SK-N-SH (cell line): ENCODE data around the gene CPNE7. TPM values are rescaled to one million over a fixed set of nuclear protein-coding genes. Genes with fewer than 3 reads are reported as not detected.

Source experiments
- CTCF ChIA-PET: fragments of 300-600, 350-600 bp; formaldehyde crosslinking; extraction: SDS; loops from one replicate; lab custom pipeline; 2021; lab: Yijun Ruan, JAX
- POLR2A ChIA-PET: fragments of 350-600 bp; sonication (Branson Sonifier 250); formaldehyde crosslinking; extraction: SDS; loops from one replicate; lab custom pipeline; 2020; ENCODE audit warnings: antibody characterized with exemption, inconsistent platforms; lab: Yijun Ruan, JAX
- DNase-seq: peaks from one replicate; pipeline ENCODE4 v3.0.0; 2012
- H2AFZ ChIP-seq: fragments of 200-600 bp; sonication (generic); 2 replicates; pipeline ENCODE4 v1.8.1; 2016; ENCODE audit warnings: antibody characterized with exemption, mild to moderate bottlenecking, low read depth
- H3F3A ChIP-seq: fragments of 200-600 bp; sonication (generic); replicated peaks from 2 replicates; pipeline ENCODE3; 2016; ENCODE audit warnings: antibody characterized with exemption, mild to moderate bottlenecking; ENCODE audit not compliant: insufficient read depth
- H3K27ac ChIP-seq, 2 experiments: fragments of 200-500 bp in 1 of 2; fragments of 200-600 bp in 1 of 2; sonication (Bioruptor generic) in 1 of 2; sonication (generic), shearing (Covaris generic) in 1 of 2; 2 replicates each; pipeline versions ENCODE4 v1.5.1 to v1.6.1; 2014 to 2016; ENCODE audit warnings: low read depth in 2 of 2, inconsistent platforms in 1 of 2, low read length in 1 of 2, mild to moderate bottlenecking in 1 of 2, mixed read lengths in 1 of 2
- H3K27me3 ChIP-seq: fragments of 200-600 bp; sonication (generic), shearing (Covaris generic); 2 replicates; pipeline ENCODE4 v1.6.1; 2016; ENCODE audit warnings: mixed run types; ENCODE audit not compliant: insufficient read depth
- H3K36me3 ChIP-seq, 2 experiments: fragments of 200-500 bp in 1 of 2; fragments of 200-600 bp in 1 of 2; sonication (Bioruptor generic) in 1 of 2; sonication (generic) in 1 of 2; replicated peaks in 1 of 2; 2 replicates each; pipeline versions ENCODE3 to v1.5.1; 2014 to 2016; ENCODE audit warnings: low read length in 1 of 2, mild to moderate bottlenecking in 1 of 2; ENCODE audit not compliant: insufficient read depth in 2 of 2, control insufficient read depth in 1 of 2
- H3K4me1 ChIP-seq, 2 experiments: fragments of 200-500 bp in 1 of 2; fragments of 200-600 bp in 1 of 2; sonication (Bioruptor generic) in 1 of 2; sonication (generic), shearing (Covaris generic) in 1 of 2; 2 replicates each; pipeline versions ENCODE4 v1.5.1 to v1.6.1; 2014 to 2016; ENCODE audit warnings: low read depth in 1 of 2, low read length in 1 of 2, mixed run types in 1 of 2; ENCODE audit not compliant: insufficient read depth in 2 of 2, control insufficient read depth in 1 of 2
- H3K4me2 ChIP-seq: fragments of 200-600 bp; sonication (generic), shearing (Covaris generic); 2 replicates; pipeline ENCODE4 v1.6.1; 2017; ENCODE audit warnings: mixed run types
- H3K4me3 ChIP-seq, 2 experiments: fragments of 200-500 bp in 1 of 2; fragments of 200-600 bp in 1 of 2; sonication (Bioruptor generic) in 1 of 2; sonication (generic), shearing (Covaris generic) in 1 of 2; 2 replicates each; pipeline versions ENCODE4 v1.5.1 to v1.8.1; 2014 to 2016; ENCODE audit warnings: low read depth in 2 of 2, inconsistent platforms in 1 of 2, low read length in 1 of 2, mild to moderate bottlenecking in 1 of 2, mixed read lengths in 1 of 2, moderate library complexity in 1 of 2
- H3K79me2 ChIP-seq: fragments of 200-600 bp; sonication (generic); 2 replicates; pipeline ENCODE4 v1.8.1; 2017; ENCODE audit warnings: mild to moderate bottlenecking; ENCODE audit not compliant: insufficient read depth
- H3K9ac ChIP-seq: fragments of 200-600 bp; sonication (generic); 2 replicates; pipeline ENCODE4 v1.6.1; 2017; ENCODE audit warnings: mixed run types
- H3K9me2 ChIP-seq: fragments of 200-600 bp; sonication (generic); 2 replicates; pipeline ENCODE4 v1.6.1; 2017; ENCODE audit warnings: mixed run types
- H3K9me3 ChIP-seq: fragments of 200-600 bp; sonication (generic); 2 replicates; pipeline ENCODE4 v1.6.1; 2017; ENCODE audit warnings: mixed run types, mild to moderate bottlenecking, moderate library complexity
- H4K20me1 ChIP-seq: fragments of 200-600 bp; sonication (generic); 2 replicates; pipeline ENCODE4 v1.6.1; 2017; ENCODE audit warnings: mild to moderate bottlenecking, mixed run types; ENCODE audit not compliant: insufficient read depth
- CHD2 ChIP-seq: fragments of 150-350 bp; IDR thresholded peaks from 2 replicates; pipeline ENCODE4 v1.6.1; 2018; ENCODE audit warnings: low read length; ENCODE audit not compliant: partially characterized antibody
- CTCF ChIP-seq: fragments of 200-600 bp; sonication (generic); IDR thresholded peaks from 2 replicates; pipeline ENCODE4 v1.6.1; 2017; ENCODE audit warnings: antibody characterized with exemption, mild to moderate bottlenecking, moderate library complexity
- ELF1 ChIP-seq: IDR thresholded peaks from 2 replicates; pipeline ENCODE4 v1.4.0; 2012
- EP300 ChIP-seq, 2 experiments: IDR thresholded peaks; 2 replicates each; pipeline versions ENCODE4 v1.4.0 to v1.6.1; 2012; ENCODE audit warnings: borderline replicate concordance in 1 of 2, low read depth in 1 of 2, low read length in 1 of 2
- FOSL2 ChIP-seq: IDR thresholded peaks from 2 replicates; pipeline ENCODE4 v1.4.0; 2012; ENCODE audit warnings: low read depth, mild to moderate bottlenecking, moderate library complexity, borderline replicate concordance
- GATA2 ChIP-seq: sonication (generic); formaldehyde crosslinking; IDR thresholded peaks from 2 replicates; pipeline ENCODE4 v1.5.0; 2020; ENCODE audit warnings: mild to moderate bottlenecking, missing genetic modification reagents
- MEF2A ChIP-seq: IDR thresholded peaks from 2 replicates; pipeline ENCODE4 v1.4.0; 2012; ENCODE audit warnings: low read depth, borderline replicate concordance
- NFIC ChIP-seq: IDR thresholded peaks from 2 replicates; pipeline ENCODE4 v1.4.0; 2012; ENCODE audit warnings: borderline replicate concordance
- NRF1 ChIP-seq: IDR thresholded peaks from 2 replicates; pipeline ENCODE4 v1.6.1; 2012; ENCODE audit warnings: low read depth, mild to moderate bottlenecking, low read length
- RAD21 ChIP-seq: IDR thresholded peaks from 2 replicates; pipeline ENCODE4 v1.6.1; 2012; ENCODE audit warnings: mild to moderate bottlenecking, low read length
- RCOR1 ChIP-seq: fragments of 150-350 bp; IDR thresholded peaks from 2 replicates; pipeline ENCODE4 v1.6.1; 2017; ENCODE audit warnings: antibody characterized with exemption, low read length
- REST ChIP-seq: IDR thresholded peaks from 2 replicates; pipeline ENCODE4 v1.6.1; 2012; ENCODE audit warnings: mild to moderate bottlenecking, low read depth, low read length, moderate library complexity
- RFX5 ChIP-seq: IDR thresholded peaks from 2 replicates; pipeline ENCODE4 v1.6.1; 2012; ENCODE audit warnings: mild to moderate bottlenecking, improper control_type of control experiment, low read length
- SIN3A ChIP-seq: IDR thresholded peaks from 2 replicates; pipeline ENCODE4 v1.6.1; 2012; ENCODE audit warnings: low read depth, mild to moderate bottlenecking, low read length, moderate library complexity, borderline replicate concordance
- TEAD4 ChIP-seq: IDR thresholded peaks from 2 replicates; pipeline ENCODE4 v1.4.0; 2012; ENCODE audit warnings: mild to moderate bottlenecking, borderline replicate concordance; ENCODE audit not compliant: insufficient read depth
- YY1 ChIP-seq: IDR thresholded peaks from 2 replicates; pipeline ENCODE4 v1.4.0; 2012; ENCODE audit warnings: low read depth, mild to moderate bottlenecking
- WGBS: methylation state at CpG from one replicate; pipeline ENCODE4 v1.1.6; 2017; ENCODE audit warnings: low lambda C conversion rate; 5-methylcytosine and 5-hydroxymethylcytosine counted together
- polyA plus RNA-seq, 3 experiments: library from polyadenylated mRNA; depleted of rRNA; stranded (reverse); fragments of >200 nt; gene quantifications; 2 replicates each; pipeline ENCODE4 v1.2.3, GENCODE V29; 2012
- TF ChIP-seq, protein P1 (sequence below): IDR thresholded peaks from 2 replicates; pipeline ENCODE4 v1.4.0; 2012; ENCODE audit warnings: low read depth
- TF ChIP-seq, protein P2 (sequence below): fragments of 150-350 bp; IDR thresholded peaks from 2 replicates; pipeline ENCODE4 v1.6.1; 2016; ENCODE audit warnings: mild to moderate bottlenecking, low read depth, low read length
- TF ChIP-seq, protein P3 (sequence below): IDR thresholded peaks from 2 replicates; pipeline ENCODE4 v1.4.0; 2012; ENCODE audit warnings: low read depth, borderline replicate concordance

Gene CPNE7
- polyA plus RNA-seq, 1 of the 3 experiments (the other 2 are of a cell fraction): 3.9 TPM

GRCh38 chr16:89613954-89614459, 38.4 kb downstream of the CPNE7 start (continued):
- no peak for TF ChIP-seq YY1
- TF ChIP-seq, protein P1, sequence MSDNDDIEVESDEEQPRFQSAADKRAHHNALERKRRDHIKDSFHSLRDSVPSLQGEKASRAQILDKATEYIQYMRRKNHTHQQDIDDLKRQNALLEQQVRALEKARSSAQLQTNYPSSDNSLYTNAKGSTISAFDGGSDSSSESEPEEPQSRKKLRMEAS: no peak
- no peak for TF ChIP-seq SIN3A
- TF ChIP-seq, protein P2, sequence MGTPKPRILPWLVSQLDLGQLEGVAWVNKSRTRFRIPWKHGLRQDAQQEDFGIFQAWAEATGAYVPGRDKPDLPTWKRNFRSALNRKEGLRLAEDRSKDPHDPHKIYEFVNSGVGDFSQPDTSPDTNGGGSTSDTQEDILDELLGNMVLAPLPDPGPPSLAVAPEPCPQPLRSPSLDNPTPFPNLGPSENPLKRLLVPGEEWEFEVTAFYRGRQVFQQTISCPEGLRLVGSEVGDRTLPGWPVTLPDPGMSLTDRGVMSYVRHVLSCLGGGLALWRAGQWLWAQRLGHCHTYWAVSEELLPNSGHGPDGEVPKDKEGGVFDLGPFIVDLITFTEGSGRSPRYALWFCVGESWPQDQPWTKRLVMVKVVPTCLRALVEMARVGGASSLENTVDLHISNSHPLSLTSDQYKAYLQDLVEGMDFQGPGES: no peak
- TF ChIP-seq RAD21: no peak
- TF ChIP-seq TEAD4: no peak
- no peak for TF ChIP-seq GATA2 (CRISPR knock-in tag)
- TF ChIP-seq NRF1: no peak
- no peak for TF ChIP-seq NFIC
- TF ChIP-seq CTCF: no peak

- H3K4me2 ChIP-seq: no peak overlapping the region
- no peak overlapping the region for H3K9ac ChIP-seq
- no peak for DNase-seq
- no peaks in the 10 kb centered on the region for H4K20me1 ChIP-seq
- no peaks in the 10 kb centered on the region; a peak in 1 of 4 replicates for H3K4me1 ChIP-seq
- CTCF ChIA-PET: interaction anchor here (0.7 to 6.3 kb wide), 23 partner anchors 8 to 295 kb away, joined by 3 to 44 read pairs (median 6); partner anchors contain the start of genes CHMP1A and SPATA33
- H3F3A ChIP-seq: peaks cover 9% of the 10 kb centered on the region
- no peak overlapping the region for H3K27ac ChIP-seq
- WGBS: 56% methylated on average over 8 of the region's 13 CpGs
- H2AFZ ChIP-seq: no peak overlapping the region
- no peaks in the 10 kb centered on the region for H3K9me3 ChIP-seq
- no peaks in the 10 kb centered on the region for H3K36me3 ChIP-seq
- no peak overlapping the region for H3K4me3 ChIP-seq
- H3K27me3 ChIP-seq: no peaks in the 10 kb centered on the region
- POLR2A ChIA-PET: interaction anchor here (0.7 kb wide), 1 partner anchor 27 kb away, joined by 3 read pairs; no protein-coding TSS in a partner anchor
- H3K79me2 ChIP-seq: no peaks in the 10 kb centered on the region
- no peaks in the 10 kb centered on the region for H3K9me2 ChIP-seq
- TF ChIP-seq REST: no peak
- no peak for TF ChIP-seq SIN3A
- TF ChIP-seq, protein P2: no peak
- TF ChIP-seq MEF2A: no peak
- no peak for TF ChIP-seq GATA2 (CRISPR knock-in tag)
- no peak for TF ChIP-seq NFIC
- TF ChIP-seq CHD2: no peak
- TF ChIP-seq EP300 (IDR thresholded peaks at IDR 0.05; ENCODE audit: borderline replicate concordance in 1 of 2, low read depth in 1 of 2, low read length in 1 of 2): no peak
- TF ChIP-seq, protein P3, sequence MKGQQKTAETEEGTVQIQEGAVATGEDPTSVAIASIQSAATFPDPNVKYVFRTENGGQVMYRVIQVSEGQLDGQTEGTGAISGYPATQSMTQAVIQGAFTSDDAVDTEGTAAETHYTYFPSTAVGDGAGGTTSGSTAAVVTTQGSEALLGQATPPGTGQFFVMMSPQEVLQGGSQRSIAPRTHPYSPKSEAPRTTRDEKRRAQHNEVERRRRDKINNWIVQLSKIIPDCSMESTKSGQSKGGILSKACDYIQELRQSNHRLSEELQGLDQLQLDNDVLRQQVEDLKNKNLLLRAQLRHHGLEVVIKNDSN: no peak
- no peak for TF ChIP-seq RCOR1
- TF ChIP-seq CTCF: no peak
- no peak for TF ChIP-seq ELF1
- no peak for TF ChIP-seq RFX5
- TF ChIP-seq FOSL2: no peak
Observed at GRCh38 chr16:89615176-89615575, 39.6 kb downstream of the CPNE7 start.
